ENCODE measurements around the gene SPATA12.

GRCh38 chr3:57074135-57074534, 13.7 kb downstream of the SPATA12 start:
- no peak for TF ChIP-seq POLR2A (IDR thresholded peaks at IDR 0.05; ENCODE audit: low read depth, low read length)
- no peak for TF ChIP-seq CTCF (IDR thresholded peaks at IDR 0.05; ENCODE audit: extremely low read depth in 1 of 2, insufficient read depth in 1 of 2, low read depth in 1 of 2, low read length in 2 of 2)
- no peak for TF ChIP-seq MAX (IDR thresholded peaks at IDR 0.05; ENCODE audit: insufficient read depth, insufficient read length)
- no peak for TF ChIP-seq POLR2AphosphoS5 (IDR thresholded peaks at IDR 0.05; ENCODE audit: insufficient read depth, low read depth, low read length)
- TF ChIP-seq EZH2 (IDR thresholded peaks at IDR 0.05; ENCODE audit: borderline replicate concordance, low read depth, low read length, severe bottlenecking), result no peak
- no peak for TF ChIP-seq GATA2 (IDR thresholded peaks at IDR 0.05; ENCODE audit: insufficient read depth, insufficient read length, low read depth, low read length)
- TF ChIP-seq MYC (IDR thresholded peaks at IDR 0.05; ENCODE audit: low read depth, low read length), result no peak
- TF ChIP-seq FOS (IDR thresholded peaks at IDR 0.05; ENCODE audit: borderline replicate concordance, insufficient read depth, low read length), result no peak
- no peak for TF ChIP-seq JUN (IDR thresholded peaks at IDR 0.05; ENCODE audit: borderline replicate concordance, insufficient read depth, insufficient read length, low read depth)

Measured in endothelial cell of umbilical vein (primary cell).